VCaP (cell line): ENCODE measurements around the gene GTSE1.

Experiments used
- H3K27ac ChIP-seq: fragments of 450-650 bp; 2 replicates; pipeline ENCODE4 v1.5.1; 2017
- CTCF ChIP-seq: fragments of 450-650 bp; conservative IDR thresholded peaks from 2 replicates; pipeline ENCODE4 v1.5.1; 2017; ENCODE audit warnings: mild to moderate bottlenecking, moderate library complexity

GTSE1 gene

GRCh38 chr22:46348099-46348695, 51.5 kb downstream of the GTSE1 start:
- TF ChIP-seq CTCF: no peak
- H3K27ac ChIP-seq: no peak overlapping the region

- TF ChIP-seq CTCF: no peak
- no peak overlapping the region for H3K27ac ChIP-seq
Observed at GRCh38 chr22:46349238-46349637, 52.6 kb downstream of the GTSE1 start.

GRCh38 chr22:46349681-46350080, 53.0 kb downstream of the GTSE1 start:
- TF ChIP-seq CTCF: no peak
- H3K27ac ChIP-seq: no peak overlapping the region

GRCh38 chr22:46350121-46350520, 53.5 kb downstream of the GTSE1 start:
- H3K27ac ChIP-seq: no peak overlapping the region
- no peak for TF ChIP-seq CTCF

- no peak for TF ChIP-seq CTCF
- H3K27ac ChIP-seq: no peak overlapping the region
Observed at GRCh38 chr22:46350646-46351045, 54.0 kb downstream of the GTSE1 start.

- TF ChIP-seq CTCF: no peak
- no peak overlapping the region for H3K27ac ChIP-seq
Observed at GRCh38 chr22:46351131-46351735, 54.6 kb downstream of the GTSE1 start.

- no peak overlapping the region for H3K27ac ChIP-seq
- no peak for TF ChIP-seq CTCF
Observed at GRCh38 chr22:46351767-46352166, 55.1 kb downstream of the GTSE1 start.
